HL-60 (cell line): ENCODE results near the gene TBL1XR1.

Experiments used
- CTCF ChIP-seq: IDR thresholded peaks from one replicate; pipeline ENCODE4 v1.5.1; 2011; ENCODE audit warnings: low read length, control low read depth, inconsistent platforms; ENCODE audit not compliant: insufficient read depth
- GABPA ChIP-seq: IDR thresholded peaks from 2 replicates; pipeline ENCODE4 v1.6.1; 2012; ENCODE audit warnings: low read depth
- POLR2AphosphoS5 ChIP-seq: IDR thresholded peaks from 2 replicates; pipeline ENCODE4 v1.6.1; 2012; ENCODE audit warnings: low read depth
- REST ChIP-seq: IDR thresholded peaks from 2 replicates; pipeline ENCODE4 v1.6.1; 2012; ENCODE audit warnings: low read depth; ENCODE audit not compliant: insufficient replicate concordance
- SPI1 ChIP-seq: IDR thresholded peaks from 2 replicates; pipeline ENCODE4 v1.6.1; 2012; ENCODE audit warnings: low read depth, mild to moderate bottlenecking, borderline replicate concordance

GRCh38 chr3:177179281-177180067 is 17.8 kb downstream of the TBL1XR1 start:
- TF ChIP-seq CTCF (no peak), POLR2AphosphoS5 (no peak), REST (no peak), GABPA (no peak), SPI1 (no peak)
